H1 (cell line): ENCODE results near the gene MAML1. TPM values are rescaled to one million over a fixed set of nuclear protein-coding genes. Genes with fewer than 3 reads are reported as not detected.

Experiments used
- CEBPB ChIP-seq: IDR thresholded peaks from 2 replicates; pipeline ENCODE4 v1.6.1; 2012; ENCODE audit warnings: low read depth, low read length
- EP300 ChIP-seq, 2 experiments: IDR thresholded peaks; 1 replicate in 1 of 2; 2 replicates in 1 of 2; pipeline ENCODE4 v1.6.1; 2011 to 2012; ENCODE audit warnings: low read depth in 2 of 2, low read length in 2 of 2, mild to moderate bottlenecking in 2 of 2, borderline replicate concordance in 1 of 2, inconsistent platforms in 1 of 2, moderate library complexity in 1 of 2
- JUN ChIP-seq: IDR thresholded peaks from 2 replicates; pipeline ENCODE4 v1.6.1; 2011; ENCODE audit warnings: low read depth, mild to moderate bottlenecking, improper control_type of control experiment, low read length
- MAFK ChIP-seq: IDR thresholded peaks from 2 replicates; pipeline ENCODE4 v1.6.1; 2012; ENCODE audit warnings: low read depth, mild to moderate bottlenecking, improper control_type of control experiment, low read length
- NANOG ChIP-seq: IDR thresholded peaks from 2 replicates; pipeline ENCODE4 v1.6.1; 2011; ENCODE audit warnings: low read length, low read depth, mild to moderate bottlenecking, inconsistent platforms; ENCODE audit not compliant: insufficient read depth, poor library complexity, severe bottlenecking
- RBBP5 ChIP-seq: IDR thresholded peaks from 2 replicates; pipeline ENCODE4 v1.7.1; 2012; ENCODE audit warnings: low read depth, mild to moderate bottlenecking, inconsistent platforms, low read length, moderate library complexity, borderline replicate concordance
- RNF2 ChIP-seq: fragments of 200-900, 300-1000 bp; sonication (generic); IDR thresholded peaks from 2 replicates; pipeline ENCODE4 v1.7.1; 2016; ENCODE audit warnings: borderline replicate concordance, low read depth, mild to moderate bottlenecking, antibody characterized with exemption, low read length; ENCODE audit not compliant: poor library complexity, severe bottlenecking; ENCODE audit errors: missing control alignments
- SP1 ChIP-seq: IDR thresholded peaks from 2 replicates; pipeline ENCODE4 v1.6.1; 2011; ENCODE audit warnings: low read depth, low read length
- SUZ12 ChIP-seq: fragments of 200-600 bp; sonication (generic); IDR thresholded peaks from 2 replicates; pipeline ENCODE4 v1.6.1; 2012; ENCODE audit warnings: mild to moderate bottlenecking, inconsistent platforms, low read length, moderate library complexity, mixed read lengths
- ZNF274 ChIP-seq: IDR thresholded peaks from 2 replicates; pipeline ENCODE4 v1.7.0; 2012; ENCODE audit warnings: low read length, borderline replicate concordance; ENCODE audit errors: extremely low read depth
- polyA plus RNA-seq, 7 experiments: library from polyadenylated mRNA; depleted of rRNA in 3 of 7; stranded (reverse) in 5 of 7; unstranded in 2 of 7; fragments of >200 nt in 5 of 7; fragments of 200-250 nt in 2 of 7; gene quantifications; 1 replicate in 5 of 7; 2 replicates in 1 of 7; 4 replicates in 1 of 7; pipeline versions ENCODE4 v1.2.1 to v1.2.3, GENCODE V29; 2011 to 2013; ENCODE audit warnings: missing spikeins in 2 of 7, mixed read lengths in 2 of 7
- total RNA-seq: library from RNA; stranded (reverse); fragmentation: NEBNext Ultra II Directional; extraction: Animal tissue kit (Norgen Biotek cat#: 25700); gene quantifications from 2 replicates; pipeline ENCODE4 v1.2.1, GENCODE V29; 2021
- TF ChIP-seq, protein P1 (sequence below): fragments of 300-600 bp; sonication (generic); IDR thresholded peaks from 2 replicates; pipeline ENCODE4 v1.7.1; 2012; ENCODE audit warnings: low read length, moderate library complexity, mild to moderate bottlenecking, inconsistent platforms; ENCODE audit not compliant: insufficient replicate concordance

The MAML1 gene
- total and polyA plus RNA-seq, 2 of the 8 experiments (the other 6 are each of a cell fraction or from before 2014, with no cell fraction given): 17.1 to 41.9 TPM

DNA sequence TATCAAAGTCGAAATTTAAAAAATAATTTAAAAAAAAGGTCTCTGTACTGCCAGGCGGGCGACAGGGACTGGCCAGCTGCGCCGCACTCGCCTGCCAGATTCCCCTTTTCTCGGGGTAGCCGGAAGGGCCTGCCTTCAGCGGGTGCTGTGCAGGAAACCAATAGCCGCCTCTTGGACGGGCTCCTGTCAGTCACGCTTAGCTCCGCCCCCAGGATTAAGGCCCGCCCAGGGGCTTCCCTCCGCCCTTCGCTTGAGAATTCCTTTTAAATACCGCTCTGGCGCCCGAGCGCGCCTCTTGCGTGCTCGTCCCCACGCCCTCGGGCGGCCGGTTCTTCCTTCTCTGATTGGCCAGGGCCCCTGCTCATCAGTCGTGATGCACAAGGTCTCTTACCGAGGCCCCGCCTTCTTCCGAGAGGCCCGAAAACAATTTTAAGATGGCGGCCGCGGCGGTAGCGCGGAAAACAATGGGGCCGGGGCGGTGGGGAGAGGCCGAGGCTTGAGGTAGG, at the start of gene MAML1 (continued):
- no peak for TF ChIP-seq SUZ12
- TF ChIP-seq CEBPB: no peak
- no peak for TF ChIP-seq MAFK
- TF ChIP-seq RNF2: no peak
- peak; percentile 91 for TF ChIP-seq SP1
- no peak for TF ChIP-seq ZNF274
- peak; percentile 5 for TF ChIP-seq NANOG
- TF ChIP-seq, protein P1, sequence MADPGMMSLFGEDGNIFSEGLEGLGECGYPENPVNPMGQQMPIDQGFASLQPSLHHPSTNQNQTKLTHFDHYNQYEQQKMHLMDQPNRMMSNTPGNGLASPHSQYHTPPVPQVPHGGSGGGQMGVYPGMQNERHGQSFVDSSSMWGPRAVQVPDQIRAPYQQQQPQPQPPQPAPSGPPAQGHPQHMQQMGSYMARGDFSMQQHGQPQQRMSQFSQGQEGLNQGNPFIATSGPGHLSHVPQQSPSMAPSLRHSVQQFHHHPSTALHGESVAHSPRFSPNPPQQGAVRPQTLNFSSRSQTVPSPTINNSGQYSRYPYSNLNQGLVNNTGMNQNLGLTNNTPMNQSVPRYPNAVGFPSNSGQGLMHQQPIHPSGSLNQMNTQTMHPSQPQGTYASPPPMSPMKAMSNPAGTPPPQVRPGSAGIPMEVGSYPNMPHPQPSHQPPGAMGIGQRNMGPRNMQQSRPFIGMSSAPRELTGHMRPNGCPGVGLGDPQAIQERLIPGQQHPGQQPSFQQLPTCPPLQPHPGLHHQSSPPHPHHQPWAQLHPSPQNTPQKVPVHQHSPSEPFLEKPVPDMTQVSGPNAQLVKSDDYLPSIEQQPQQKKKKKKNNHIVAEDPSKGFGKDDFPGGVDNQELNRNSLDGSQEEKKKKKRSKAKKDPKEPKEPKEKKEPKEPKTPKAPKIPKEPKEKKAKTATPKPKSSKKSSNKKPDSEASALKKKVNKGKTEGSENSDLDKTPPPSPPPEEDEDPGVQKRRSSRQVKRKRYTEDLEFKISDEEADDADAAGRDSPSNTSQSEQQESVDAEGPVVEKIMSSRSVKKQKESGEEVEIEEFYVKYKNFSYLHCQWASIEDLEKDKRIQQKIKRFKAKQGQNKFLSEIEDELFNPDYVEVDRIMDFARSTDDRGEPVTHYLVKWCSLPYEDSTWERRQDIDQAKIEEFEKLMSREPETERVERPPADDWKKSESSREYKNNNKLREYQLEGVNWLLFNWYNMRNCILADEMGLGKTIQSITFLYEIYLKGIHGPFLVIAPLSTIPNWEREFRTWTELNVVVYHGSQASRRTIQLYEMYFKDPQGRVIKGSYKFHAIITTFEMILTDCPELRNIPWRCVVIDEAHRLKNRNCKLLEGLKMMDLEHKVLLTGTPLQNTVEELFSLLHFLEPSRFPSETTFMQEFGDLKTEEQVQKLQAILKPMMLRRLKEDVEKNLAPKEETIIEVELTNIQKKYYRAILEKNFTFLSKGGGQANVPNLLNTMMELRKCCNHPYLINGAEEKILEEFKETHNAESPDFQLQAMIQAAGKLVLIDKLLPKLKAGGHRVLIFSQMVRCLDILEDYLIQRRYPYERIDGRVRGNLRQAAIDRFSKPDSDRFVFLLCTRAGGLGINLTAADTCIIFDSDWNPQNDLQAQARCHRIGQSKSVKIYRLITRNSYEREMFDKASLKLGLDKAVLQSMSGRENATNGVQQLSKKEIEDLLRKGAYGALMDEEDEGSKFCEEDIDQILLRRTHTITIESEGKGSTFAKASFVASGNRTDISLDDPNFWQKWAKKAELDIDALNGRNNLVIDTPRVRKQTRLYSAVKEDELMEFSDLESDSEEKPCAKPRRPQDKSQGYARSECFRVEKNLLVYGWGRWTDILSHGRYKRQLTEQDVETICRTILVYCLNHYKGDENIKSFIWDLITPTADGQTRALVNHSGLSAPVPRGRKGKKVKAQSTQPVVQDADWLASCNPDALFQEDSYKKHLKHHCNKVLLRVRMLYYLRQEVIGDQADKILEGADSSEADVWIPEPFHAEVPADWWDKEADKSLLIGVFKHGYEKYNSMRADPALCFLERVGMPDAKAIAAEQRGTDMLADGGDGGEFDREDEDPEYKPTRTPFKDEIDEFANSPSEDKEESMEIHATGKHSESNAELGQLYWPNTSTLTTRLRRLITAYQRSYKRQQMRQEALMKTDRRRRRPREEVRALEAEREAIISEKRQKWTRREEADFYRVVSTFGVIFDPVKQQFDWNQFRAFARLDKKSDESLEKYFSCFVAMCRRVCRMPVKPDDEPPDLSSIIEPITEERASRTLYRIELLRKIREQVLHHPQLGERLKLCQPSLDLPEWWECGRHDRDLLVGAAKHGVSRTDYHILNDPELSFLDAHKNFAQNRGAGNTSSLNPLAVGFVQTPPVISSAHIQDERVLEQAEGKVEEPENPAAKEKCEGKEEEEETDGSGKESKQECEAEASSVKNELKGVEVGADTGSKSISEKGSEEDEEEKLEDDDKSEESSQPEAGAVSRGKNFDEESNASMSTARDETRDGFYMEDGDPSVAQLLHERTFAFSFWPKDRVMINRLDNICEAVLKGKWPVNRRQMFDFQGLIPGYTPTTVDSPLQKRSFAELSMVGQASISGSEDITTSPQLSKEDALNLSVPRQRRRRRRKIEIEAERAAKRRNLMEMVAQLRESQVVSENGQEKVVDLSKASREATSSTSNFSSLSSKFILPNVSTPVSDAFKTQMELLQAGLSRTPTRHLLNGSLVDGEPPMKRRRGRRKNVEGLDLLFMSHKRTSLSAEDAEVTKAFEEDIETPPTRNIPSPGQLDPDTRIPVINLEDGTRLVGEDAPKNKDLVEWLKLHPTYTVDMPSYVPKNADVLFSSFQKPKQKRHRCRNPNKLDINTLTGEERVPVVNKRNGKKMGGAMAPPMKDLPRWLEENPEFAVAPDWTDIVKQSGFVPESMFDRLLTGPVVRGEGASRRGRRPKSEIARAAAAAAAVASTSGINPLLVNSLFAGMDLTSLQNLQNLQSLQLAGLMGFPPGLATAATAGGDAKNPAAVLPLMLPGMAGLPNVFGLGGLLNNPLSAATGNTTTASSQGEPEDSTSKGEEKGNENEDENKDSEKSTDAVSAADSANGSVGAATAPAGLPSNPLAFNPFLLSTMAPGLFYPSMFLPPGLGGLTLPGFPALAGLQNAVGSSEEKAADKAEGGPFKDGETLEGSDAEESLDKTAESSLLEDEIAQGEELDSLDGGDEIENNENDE: no peak
- no peak for TF ChIP-seq JUN
- no peak for TF ChIP-seq EP300 (IDR thresholded peaks at IDR 0.05; ENCODE audit: borderline replicate concordance in 1 of 2, low read depth in 2 of 2, low read length in 2 of 2)
- TF ChIP-seq RBBP5: no peak
